ENCODE data around the gene CFAP299.

- TF ChIP-seq POLR2A (IDR thresholded peaks at IDR 0.05; ENCODE audit: low read depth, low read length) (no peak), POLR2AphosphoS5 (IDR thresholded peaks at IDR 0.05; ENCODE audit: low read depth, low read length) (no peak), SPI1 (IDR thresholded peaks at IDR 0.05; ENCODE audit: low read depth, low read length) (no peak), TAF1 (IDR thresholded peaks at IDR 0.05; ENCODE audit: low read depth, low read length) (no peak)
Measured at GRCh38 chr4:80538276-80538926, 202.9 kb downstream of the CFAP299 start.

Data from GM12891 (cell line).